DMS114 treated with DMSO at 0.1 percent for 48 hours (cell line): ENCODE measurements around the gene PLA2G6.

ENCODE experiments used
- DNase-seq: peaks from one replicate; lab custom pipeline; 2025; ENCODE audit not compliant: unreplicated experiment; lab: John Stamatoyannopoulos, UW

Gene PLA2G6

DNA sequence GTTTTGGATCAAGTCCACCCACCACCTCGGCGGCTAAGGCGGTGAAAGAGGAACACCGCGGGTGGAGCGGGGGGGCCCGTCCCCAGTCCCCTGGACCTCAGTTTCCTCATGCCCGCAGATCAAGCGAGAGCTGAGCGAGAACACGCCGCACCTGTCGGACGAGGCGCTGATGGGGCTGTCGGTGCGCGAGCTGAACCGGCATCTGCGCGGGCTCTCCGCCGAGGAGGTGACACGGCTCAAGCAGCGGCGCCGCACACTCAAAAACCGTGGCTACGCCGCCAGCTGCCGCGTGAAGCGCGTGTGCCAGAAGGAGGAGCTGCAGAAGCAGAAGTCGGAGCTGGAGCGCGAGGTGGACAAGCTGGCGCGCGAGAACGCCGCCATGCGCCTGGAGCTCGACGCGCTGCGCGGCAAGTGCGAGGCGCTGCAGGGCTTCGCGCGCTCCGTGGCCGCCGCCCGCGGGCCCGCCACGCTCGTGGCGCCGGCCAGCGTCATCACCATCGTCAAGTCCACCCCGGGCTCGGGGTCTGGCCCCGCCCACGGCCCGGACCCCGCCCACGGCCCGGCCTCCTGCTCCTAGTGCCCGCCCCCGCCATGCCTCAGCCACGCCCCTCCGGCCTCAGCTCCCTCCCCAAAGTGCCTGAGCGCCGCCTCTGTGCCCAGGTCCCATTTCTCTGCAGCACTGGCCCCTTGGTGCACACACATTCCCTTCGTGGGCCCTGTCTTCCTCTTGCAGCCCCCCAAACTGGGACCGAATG is 32.8 kb upstream of the PLA2G6 start:
- DNase-seq: no peak

DNA sequence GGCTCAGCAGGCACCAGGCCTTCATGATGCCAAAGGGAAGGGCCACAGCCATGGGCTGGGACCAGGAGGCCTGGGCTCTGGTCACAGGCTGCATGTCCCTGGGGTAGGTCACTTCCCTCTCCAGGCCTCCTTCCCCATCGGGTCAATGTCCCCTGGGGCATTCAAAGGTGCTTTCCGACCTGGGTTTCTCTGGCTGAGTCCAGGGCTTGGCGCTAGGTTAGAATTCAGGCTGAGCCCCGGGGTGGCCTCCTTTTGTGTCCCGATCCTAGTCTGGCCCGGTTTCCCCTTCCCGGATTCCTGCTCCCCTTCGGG is 32.3 kb upstream of the PLA2G6 start:
- no peak for DNase-seq

DNA sequence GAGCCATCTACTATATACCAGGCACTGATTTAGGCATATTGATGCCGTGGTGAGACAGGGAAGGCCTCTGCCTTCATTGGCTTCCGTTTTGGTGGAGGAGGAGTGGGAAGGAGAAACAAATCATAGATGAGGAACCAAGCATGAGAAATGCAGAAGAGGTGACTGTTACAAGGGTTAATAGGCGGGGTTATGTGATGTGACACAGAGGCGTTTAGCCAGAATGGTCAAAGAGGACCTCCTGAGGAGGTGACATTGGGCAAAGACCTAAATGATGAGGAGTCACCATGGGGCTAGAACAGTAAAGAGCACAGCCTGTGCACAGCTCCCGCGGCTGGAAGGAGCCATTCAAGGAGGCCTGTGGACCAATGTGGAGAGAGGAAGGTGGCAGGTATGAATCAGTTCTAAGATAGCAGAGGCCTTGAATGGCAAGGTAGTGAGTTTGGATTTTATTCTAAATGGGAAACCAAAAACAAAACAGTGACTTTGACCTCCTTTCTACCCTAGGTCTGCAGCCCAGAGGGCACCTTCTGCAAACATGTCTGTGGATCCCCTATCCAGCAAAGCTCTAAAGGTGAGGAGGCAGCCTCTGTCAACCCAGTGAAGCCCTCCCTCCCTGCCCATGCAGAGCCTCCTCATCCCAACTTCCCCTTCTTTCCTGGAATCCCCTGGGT is 31.8 kb upstream of the PLA2G6 start:
- no peak for DNase-seq

DNA sequence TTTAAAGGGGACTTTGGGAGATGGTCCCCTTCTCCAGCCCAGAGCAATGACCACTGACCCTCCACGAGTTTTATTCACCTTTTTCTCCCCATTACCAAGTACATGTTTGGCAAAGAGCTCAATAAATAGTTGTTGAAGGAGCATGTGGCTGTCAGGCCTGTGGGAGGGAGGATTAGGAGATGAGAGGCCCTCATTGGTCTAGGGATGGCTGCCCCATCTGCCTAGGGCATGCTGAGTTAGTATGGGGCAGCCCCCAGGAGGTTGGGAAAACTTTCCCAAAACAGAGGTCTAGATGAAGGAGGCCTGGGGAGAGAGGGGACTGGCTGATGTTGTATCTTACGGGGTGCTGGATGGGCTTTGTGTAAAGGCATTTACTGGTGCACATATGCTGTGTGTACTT is 30.8 kb upstream of the PLA2G6 start:
- no peak for DNase-seq

DNA sequence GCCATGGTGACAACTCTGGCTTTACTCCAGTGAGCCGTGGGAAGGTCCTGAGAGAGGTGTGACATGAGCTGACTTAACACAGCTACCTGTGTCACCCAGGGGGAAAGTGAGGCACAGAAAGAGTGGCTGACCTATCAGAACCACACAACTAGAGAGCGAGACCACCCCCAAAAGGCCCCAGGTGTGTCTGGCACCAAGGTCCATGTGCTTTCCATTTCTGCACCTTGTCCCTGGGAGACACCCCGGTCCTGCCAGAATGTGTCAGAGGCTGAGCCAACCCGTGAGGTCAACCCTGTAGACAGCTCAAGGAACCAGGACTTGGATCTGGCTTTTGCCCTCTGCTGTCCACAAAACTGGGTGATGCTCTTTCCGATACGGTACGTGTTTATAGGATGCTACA is 29.9 kb upstream of the PLA2G6 start:
- DNase-seq: no peak

DNA sequence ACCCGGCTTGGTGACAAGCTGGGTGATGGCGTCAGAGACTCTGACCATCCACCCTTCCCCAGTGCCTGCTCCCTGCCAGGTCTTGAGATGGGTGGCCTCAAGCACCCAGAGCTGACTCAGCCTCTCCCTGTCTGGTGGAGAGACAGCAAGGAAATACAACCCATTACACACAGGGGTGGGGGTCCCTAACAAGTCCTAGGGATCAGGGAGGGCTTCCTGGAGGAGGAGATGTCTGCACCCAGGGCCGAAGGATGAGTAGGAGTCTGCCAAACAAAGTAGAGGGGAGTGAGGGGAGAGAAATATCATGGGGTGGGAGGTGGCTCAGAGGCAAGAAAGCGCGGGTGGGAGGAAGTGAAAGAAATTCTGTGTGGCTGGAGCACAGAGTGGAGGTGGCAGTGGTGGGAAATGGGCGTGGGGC is 26.9 kb upstream of the PLA2G6 start:
- no peak for DNase-seq

DNA sequence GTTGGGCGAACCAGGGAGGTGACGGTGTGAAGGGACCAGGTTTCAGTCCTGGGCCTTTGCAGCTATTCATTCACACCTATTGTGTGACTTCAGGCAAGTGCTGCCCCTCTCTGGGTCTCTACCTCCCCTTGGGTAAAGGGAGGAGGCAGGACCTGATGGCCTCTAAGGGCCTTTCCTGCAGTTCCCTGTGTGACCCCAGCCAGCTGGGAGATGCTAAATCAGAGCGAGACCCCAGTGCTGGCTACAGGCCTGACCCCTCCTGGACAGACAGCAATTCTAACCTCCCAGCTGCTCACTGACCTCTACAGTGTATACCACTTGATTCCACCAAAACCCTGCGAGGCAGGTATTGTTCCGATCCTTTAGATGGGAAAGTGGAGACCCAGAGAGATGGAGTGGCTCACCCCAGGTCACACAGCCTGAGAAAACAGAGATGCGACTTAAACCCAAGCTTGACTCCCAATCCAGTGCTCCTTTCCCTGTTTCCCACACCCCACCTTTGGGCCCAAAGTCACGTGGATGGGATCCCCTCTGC is 26.3 kb upstream of the PLA2G6 start:
- no peak for DNase-seq

DNA sequence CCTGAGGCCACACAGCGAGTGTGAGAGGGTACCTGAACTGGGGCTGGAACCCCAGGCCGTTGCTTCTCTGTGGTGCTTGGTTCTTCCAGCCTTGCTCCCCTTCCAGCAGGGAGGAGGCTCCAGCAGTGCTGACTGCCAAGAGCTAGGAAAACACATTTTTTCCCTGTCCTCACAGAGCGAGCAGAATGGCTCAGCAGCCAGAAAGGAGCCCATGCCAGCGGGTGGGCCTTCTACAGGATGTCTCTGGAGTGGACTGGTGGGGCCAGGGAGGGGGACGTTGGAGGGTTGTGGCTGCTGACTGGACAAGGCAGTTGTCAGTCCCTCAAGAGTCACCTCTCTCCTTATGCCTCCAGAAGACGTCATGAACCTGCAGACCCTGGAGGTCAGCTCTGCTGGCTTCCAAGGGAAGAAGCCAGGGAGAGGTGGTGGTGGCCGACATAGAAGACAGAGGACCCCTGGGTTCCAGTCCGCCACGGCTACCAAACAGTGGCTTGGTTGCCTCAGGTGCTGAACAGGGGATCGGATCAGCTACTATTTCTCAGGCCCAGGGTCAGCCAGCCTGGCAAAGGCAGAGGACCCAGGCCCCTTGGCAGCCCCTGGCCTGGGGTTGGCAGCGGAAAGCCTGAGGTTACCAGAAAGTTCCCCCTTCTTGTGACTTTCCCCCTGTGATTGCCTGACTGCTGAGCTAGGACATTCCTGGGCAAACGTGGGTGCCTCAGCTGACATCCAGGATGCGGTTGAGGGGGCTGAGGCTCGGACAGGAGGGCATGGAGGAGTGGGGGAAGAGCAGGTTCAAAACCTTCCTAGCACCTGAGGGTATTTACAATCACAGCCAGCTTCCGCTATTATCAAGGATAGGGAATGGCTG is 23.9 kb upstream of the PLA2G6 start:
- DNase-seq: no peak

DNA sequence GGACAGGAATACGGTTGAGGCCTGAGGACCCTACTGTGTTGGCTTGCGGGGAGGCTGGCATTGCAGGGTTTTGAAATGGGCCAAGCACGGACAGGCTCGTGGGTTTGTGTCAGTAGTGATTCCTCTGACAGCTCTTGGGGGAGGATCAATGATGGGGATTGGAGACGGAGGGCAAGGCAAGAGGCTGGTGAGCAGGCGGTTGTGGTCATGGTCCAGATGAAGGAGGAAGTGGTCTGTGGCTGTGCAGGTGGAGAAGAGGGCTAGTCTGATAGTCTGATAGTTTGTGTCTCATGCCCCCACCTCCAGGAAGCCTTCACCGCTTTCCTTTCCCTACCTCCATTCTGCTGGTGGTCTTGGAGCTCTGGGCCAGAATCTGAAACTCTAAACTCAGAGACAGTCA is 23.2 kb upstream of the PLA2G6 start:
- no peak for DNase-seq

DNA sequence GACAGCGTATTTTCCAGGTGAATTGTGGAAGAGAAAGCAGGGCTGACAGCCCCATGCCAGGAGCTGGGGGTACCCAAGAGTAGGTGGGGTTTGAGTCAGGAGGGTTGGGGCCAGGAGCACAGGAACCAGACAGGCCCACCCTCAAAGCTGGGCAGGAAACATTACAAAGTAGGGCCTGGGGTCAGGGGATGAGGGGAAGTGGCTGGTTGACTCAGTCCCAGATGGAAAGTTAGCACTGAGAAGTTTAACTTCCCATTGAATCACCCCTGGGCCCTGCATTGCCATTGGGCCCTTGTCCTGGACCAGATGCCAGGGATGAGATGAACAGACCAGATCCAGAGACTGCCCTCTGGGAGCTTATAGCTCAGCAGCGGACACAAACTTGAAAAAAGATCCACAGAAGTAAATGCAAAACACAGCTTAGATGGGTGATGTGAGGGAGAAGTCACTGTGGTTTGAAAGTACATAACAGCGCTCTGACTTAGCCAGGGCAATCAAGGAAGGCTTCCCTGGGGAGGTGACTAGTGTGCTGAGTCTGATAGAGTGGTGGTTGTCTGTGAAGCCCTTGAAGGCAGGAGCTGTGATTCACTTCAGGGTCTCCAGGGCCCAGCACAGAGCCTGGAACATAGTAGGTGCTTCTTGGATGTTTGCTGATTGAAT is 22.4 kb upstream of the PLA2G6 start:
- no peak for DNase-seq

DNA sequence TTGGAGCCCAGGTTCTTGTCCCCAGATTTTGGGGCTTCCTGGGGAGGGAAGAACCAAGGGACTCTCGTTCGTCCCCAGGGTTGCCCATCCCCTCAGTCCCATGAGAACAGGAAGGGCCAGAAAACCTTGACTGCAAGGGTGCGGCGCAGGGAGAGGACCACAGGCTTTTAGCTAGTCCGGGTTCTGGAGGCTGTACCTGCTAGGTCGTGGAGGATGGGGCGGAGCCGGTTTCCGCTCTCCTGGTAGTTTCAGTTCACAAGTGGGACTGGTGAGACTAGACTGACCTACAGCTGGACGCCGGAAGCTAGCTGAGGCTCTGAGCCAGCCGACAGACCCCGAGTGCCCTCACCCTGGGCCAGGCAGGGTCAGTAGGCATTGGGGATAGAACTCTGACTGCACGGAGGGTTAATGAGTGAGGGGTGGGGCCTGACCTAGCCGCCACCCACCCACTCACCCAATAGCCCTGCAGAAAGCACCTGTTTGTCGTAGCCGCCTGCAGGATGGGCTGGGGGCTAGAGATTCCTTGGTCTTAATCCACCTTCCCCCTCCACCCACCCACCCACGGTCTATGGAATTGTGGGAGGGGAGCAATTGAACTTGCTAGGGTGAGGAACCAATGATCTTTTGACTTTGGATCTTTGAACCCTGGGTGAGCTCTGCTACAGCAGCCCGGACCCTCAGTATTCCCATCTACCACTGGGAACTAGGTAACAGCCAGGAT is 21.6 kb upstream of the PLA2G6 start:
- DNase-seq: no peak

DNA sequence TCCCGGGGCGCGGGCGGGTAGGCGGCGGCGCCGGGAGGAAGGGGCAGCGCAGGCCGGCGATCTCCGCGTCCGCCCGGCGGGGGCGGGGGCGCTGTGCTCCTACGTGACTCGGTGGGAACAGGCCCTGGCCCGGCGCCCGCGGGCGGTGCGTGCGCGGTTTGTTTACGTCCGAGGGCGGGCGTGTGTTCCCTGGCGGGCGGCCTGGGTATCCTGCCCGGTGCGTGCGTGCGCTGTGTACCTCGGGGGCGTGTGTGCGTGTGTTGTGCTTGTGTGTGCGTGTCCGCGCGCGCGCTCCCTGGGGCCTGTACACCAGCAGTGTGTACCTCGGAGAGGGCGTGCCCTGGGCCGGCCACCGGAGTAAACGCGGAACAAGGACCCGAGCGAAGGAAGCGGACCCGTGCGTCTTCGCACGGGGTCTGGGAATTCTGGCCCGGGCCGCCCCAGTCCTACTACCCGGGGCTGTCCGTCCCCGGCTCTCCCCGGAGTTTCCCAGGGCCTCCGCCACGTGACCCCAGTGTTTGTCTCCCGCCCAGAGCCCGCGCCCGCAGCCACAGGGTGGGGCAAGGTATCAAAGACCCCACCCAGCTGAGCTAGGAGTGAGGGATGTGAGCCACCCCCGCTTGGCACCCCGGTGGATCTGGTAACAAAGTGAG is 20.9 kb upstream of the PLA2G6 start:
- peak; percentile 33 for DNase-seq

DNA sequence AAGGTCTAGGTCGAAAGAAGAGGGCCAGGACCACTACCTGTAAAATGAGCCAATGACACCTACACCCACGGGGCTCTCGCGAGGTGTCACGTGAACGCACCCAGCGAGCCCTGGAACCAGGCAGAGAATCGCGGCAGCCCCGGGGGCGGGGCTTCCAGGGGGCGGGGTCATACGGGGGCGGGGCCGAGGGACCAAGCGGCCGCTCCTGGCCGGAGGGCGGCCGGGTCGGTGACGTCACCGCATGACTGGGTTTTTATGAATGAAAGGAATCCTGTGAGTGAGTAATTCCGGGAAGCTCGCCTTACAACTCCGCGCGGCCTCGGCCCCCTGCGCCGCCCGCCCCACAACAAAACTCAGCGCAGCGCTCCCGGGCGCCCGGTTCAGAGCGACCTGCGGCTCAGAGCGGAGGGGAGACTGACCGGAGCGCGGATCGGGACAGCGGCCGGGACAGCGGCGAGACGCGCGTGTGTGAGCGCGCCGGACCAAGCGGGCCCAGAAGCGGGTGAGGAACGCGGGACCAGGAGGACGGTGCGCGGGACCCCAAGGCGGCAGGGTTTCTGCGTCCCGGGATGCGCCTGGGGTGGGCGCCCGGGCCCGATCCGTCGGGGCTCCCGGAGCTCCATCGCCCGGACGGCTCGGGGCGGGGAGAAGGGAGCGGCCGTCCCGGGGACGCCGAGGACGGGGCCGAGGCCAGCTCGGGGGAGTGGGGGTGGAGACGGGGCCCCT is 20.2 kb upstream of the PLA2G6 start, which contains the start of gene MAFF:
TSS of gene MAFF (plus strand) at position 284 of the 726 bp plus-strand sequence. CDS start 11,860 bp downstream, outside the sequence.
- peak; percentile 66 for DNase-seq

DNA sequence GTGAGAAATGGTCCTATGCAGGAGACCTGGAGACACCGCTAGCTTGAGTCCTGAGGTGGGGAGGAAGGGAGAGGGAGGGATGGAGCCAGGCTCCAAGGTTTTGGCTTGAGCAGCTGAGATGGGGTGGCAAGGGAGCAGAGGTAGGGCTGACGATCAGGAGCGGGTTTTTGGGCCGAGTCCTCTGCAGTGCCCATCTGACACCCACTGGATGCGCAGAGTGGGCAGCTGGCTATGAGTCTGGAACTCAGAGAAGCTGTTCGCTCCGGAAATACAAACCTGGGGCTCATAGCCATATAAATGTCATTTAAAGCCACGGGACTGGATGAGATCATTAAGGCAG is 19.7 kb upstream of the PLA2G6 start:
- DNase-seq: no peak

DNA sequence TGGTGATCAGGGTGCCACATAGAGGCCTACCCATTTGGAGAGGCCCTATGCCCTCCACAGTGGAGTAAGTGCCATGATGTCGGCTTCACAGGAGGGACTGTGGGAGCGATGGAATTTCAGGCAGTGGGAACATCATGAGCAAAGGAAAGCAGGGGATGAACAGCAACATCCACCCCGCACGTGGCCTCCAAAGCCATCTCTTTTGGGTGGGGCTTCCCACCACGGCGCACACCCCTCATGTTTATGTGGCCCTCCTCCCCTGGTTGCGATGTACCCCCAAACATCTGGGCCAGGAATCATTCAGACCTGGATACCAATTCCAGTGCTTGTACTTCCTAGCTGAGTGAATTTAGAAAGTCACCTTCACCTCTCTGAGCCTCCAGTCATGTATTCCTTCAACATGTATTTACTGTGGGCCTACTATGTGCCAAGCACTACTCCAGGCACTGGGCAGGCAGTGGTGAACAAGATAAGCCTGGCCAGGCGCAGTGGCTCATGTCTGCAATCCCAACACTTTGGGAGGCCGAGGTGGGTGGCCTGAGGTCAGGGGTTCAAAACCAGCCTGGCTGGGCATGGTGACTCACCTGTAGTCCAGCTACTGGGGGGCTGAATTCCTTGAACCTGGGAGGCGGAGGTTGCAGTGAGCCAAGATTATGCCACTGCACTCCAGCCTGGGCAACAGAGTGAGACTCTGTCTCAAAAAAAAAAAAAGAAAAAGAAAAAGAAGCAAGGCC is 18.4 kb upstream of the PLA2G6 start:
- DNase-seq: no peak

DNA sequence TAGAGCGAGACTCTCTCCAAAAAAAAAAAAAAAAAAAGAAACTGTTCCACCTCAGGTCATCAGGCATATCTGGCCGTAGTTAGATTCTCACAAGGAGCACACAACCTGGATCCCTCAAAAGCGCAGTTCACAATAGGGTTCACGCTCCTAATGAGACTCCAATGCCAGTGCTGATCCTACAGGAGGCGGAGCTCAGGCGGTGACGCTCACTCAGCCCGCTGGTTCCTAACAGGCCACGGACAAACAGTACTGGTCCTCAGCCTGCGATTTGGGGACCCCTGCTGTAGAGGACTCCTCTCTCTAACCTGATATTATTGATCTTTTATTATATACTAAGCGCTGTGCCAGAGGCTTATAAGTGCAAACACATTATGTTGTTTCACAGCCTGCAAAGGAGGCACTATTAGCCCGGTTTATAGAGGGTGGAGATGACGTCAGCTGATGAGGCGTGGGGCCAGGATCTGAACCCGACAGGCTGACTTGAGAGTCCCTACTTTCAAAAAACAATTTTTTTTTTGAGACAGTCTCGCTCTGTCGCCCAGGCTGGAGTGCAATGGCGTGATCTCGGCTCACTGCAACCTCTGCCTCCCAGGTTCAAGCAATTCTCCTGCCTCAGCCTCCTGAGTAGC is 15.3 kb upstream of the PLA2G6 start:
- no peak for DNase-seq

DNA sequence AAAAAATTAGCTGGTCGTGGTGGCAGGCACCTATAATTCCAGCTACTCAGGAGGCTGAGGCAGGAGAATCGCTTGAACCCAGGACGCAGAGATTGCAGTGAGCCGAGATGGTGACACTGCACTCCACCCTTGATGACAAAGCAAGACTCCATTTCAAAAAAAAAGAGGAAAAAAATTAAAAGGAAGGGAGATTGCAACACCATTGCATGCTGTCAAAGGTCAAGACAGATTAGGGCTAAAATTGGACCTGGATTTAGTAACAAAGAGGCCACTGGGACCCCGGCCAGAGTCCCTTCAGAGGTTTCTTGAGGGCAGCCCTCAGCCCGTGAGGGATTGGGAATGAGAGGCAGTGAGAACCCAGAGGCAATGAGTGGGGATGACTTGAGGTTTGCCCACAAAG is 11.9 kb upstream of the PLA2G6 start:
- DNase-seq: no peak

DNA sequence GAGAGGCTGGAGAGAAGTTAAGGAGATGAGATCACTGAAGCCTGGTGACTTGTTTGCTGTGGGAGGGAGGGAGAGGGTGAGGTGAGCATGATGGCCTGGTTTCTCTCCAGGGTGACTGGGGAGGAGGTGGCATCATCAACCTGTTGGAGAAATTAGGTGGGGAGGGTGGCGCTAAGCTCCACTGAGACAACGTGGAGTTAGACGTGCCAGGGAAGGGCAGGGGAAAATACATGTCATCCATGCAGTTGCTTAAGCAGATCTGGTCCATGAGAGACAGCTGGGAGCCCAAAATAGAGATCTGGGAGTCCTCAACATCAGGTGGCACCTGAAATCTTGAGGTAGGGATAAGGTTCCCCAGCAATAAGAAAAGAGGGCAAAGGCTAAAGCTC is 10.8 kb upstream of the PLA2G6 start:
- no peak for DNase-seq
